COR-L47 (cell line): Measurements from ENCODE around the gene PLCL2.

Experiments
- DNase-seq: peaks from one replicate; lab custom pipeline; 2025; lab: John Stamatoyannopoulos, UW

The PLCL2 gene

GRCh38 chr3:17011728-17012338, 127.1 kb downstream of the PLCL2 start:
- DNase-seq: no peak

GRCh38 chr3:17013050-17013449, 128.3 kb downstream of the PLCL2 start:
- no peak for DNase-seq

DNA sequence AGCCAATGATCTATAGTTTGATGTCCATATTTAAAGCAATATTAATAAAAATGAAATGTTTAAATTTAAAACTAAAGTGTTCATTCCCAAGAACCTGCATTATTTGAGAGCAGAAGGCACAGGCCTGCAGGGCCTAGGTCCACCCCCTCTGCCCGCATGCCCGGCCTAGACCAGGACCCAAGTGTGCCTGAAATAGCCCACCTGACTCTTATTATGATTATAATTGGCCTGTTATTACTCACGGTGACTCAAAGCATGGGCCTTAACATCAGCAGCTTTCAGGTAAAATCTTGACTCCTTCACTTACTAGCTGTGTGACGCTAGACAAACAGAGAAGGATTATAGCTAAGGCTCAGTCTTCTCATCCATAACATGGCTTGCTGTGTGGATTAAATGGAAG, 128.8 kb downstream of the PLCL2 start:
- DNase-seq: no peak

- no peak for DNase-seq
These were observed 129.5 kb downstream of the PLCL2 start for GRCh38 chr3:17014284-17014683.

- no peak for DNase-seq
These were observed 130.0 kb downstream of the PLCL2 start for GRCh38 chr3:17014709-17015108.

GRCh38 chr3:17021614-17022013, 136.9 kb downstream of the PLCL2 start:
- no peak for DNase-seq

DNA sequence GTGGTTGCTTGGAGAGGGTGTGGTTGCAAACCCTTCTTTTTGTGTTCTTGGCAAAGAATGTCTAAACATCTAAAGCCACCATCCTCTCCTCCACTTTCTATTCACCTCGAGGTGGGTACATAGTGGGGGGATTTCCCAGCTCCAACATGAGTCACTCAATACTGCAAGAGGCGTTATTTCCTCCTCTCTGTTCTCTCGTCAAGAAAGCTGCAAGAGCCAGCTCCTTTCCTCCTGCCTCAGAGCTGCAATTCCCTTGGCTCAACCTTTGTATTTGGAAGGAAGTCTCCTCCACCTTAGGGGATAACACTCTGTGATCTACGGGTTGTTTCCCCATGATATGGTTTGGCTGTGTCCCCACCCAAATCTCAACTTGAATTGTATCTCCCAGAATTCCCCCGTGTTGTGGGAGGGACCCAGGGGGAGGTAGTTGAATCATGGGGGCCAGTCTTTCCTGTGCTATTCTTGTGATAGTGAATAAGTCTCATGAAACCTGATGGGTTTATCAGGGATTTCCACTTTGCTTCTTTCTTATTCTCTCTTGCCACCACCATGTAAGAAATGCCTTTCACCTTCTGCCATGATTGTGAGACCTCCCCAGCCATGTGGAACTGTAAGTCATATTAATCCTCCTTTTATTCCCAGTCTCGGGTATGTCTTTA, 138.4 kb downstream of the PLCL2 start:
- no peak for DNase-seq

DNA sequence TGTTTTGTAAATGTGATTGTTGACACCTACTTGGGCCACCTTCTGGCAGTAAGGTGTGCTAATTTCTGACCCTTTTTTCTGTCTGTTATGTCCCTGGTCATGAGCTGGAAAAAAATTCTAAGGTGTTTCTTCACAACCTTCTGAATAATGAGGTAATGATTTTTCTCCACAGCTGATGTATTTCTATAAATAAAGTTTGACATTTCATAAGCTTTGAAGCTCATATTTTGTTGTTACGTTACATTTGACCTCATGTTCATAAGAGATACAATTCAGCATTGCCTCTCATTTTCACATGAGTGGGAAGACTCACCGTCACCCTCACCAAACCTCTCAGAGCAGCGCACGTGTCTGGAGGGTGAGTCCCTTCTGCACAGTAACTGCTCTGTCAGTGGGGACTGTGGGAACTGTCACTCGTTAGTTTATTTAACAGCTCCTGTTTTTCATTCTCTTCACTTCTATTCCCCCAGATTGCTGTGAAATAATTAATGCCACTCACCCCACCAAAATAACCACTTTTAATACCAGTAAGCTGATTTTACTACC, 140.9 kb downstream of the PLCL2 start:
- DNase-seq: no peak

DNA sequence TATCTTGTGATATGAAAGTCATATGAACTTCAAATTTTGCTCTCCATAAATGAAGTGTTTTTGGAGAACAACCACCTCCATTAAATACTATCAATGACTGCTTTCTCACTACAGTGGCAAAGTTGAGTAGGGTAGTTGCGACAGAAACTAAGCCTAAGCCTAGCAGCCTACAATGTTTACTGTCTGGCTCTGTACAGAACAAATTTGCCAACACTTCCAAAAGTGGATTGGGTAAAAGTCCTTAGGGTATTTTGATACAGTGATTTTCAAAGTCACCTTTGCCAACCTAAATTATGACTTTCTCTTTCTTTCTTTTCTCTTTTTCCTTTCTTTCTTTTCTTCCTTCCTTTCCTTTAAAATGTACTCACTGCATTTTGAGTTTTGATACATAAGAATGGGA, 142.6 kb downstream of the PLCL2 start:
- no peak for DNase-seq

DNA sequence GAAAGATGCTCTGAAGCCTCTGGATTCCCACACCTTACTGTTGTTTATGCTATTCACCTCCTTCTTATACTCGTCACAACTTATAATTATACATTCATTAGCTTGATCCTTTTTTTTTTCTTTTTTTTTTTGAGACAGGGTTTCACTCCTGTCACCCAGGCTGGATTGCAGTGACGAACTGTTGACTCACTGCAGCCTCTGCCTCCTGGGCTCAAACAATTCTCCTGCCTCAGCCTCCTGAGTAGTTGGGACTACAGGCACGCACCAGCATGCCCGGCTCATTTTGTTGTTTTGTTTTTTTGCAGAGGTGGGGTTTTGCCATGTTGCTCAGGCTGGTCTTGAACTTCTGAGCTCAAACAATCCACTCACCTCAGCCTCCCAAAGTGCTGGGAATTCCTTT, 143.6 kb downstream of the PLCL2 start:
- no peak for DNase-seq

- no peak for DNase-seq
These were observed 145.7 kb downstream of the PLCL2 start for GRCh38 chr3:17030438-17030837.

GRCh38 chr3:17030956-17031652, 146.3 kb downstream of the PLCL2 start:
- DNase-seq: no peak

DNA sequence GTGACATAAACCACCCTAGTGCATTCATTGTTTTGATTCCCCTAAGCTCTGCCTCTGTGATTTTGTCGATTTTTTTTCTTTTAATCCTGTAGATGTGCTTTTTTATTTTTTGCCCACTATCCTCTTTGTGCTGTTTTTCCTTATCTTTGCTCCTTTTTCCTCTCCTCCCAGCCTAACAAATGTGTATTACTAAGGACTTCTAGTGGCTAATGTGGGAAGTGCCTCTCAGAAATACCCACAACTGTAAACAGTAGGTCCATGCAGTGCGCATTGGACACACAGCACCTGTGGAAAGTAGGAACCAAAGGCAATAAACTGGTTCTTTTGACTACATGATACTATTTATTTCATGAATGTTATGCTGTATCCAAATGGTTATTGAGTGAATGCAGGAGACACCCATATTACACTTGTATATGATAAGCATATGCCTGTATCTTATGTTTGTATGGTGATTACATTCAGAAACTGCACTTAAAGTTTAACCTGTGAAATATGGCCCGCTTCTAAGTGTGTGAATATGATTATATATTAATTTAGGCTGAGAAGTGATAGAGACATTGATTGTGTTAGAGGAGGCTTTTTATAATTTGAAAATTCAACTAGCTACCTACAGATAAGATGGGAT, 147.8 kb downstream of the PLCL2 start:
- no peak for DNase-seq

DNA sequence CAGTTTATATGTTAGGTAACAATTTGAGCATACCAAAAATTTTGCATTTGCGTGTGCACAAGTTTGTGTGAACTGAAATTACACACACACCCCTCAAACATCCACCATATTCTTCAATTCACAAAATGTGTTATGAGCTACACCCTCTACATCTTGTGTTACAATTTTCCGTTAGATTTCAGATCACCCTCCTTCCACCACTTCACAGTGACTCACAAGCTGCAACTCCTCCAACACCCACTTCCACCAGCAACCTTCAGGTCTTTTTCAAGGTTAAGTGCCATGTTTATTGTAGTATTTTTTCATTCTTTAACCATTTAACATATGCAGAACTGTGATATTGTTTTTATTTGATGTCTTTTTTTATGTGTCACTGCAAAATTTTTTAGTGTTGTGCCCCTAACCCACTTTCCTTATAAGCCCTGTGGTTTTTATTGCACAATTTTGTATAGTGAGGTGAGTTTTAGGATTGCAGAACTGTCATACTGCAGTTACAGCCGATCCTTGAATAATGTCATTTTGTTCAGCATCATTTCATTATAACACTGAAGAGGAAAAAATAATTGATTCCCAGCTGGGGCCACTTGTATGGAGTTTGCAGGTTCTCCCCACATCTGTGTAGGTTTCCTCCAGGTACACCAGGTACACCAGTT, 148.9 kb downstream of the PLCL2 start:
- no peak for DNase-seq

DNA sequence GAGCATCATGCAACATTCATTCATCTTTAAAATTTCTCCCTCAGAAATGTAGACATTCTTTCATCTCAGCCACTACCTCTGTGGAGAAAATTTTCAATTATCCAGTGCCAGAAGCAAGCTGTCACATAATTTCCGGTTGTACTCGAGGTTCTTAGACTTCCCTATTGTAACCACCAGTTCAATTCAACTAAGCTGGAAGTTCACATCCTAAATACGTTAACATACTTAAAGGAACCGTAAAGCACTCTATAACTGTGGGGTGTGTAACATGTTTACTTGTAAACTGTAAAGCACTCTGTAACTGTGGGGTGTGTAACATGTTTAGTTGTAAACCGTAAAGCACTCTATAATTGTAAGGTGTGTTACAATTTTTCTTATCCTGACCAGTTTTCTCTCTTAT, 150.3 kb downstream of the PLCL2 start:
- DNase-seq: no peak

- no peak for DNase-seq
These were observed 151.2 kb downstream of the PLCL2 start for GRCh38 chr3:17035966-17036365.

- DNase-seq: no peak
These were observed 153.4 kb downstream of the PLCL2 start for GRCh38 chr3:17038141-17038540.

DNA sequence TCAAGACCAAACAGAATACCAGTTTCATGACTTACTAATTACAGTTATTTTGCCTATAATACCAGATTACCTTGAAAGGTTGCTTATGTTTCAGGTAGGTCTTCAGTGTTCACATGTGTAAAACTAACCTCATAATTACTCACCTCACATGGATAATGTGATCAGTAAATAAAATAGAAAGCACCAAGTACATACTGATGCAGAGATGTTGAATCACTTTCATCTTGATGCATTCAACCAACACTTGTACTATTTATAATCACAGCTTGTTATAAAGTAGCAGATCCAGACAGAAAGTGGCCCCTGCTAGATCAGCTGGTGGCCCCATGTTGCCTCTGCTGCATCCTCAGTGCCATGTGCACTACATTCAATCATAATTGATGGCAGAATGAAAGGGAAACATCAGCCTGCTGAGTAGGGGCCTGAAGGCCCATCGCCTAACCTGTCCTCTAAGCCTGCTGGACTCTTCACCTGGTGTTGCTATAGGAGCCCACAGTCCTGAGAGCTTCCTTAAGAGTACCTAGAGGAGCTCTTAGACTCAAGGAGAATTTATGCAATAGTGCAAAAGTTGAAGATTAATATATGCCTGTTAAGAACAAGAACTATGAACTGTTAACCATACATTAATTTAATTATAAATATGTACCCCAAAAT, 154.3 kb downstream of the PLCL2 start:
- no peak for DNase-seq

GRCh38 chr3:17039594-17039993, 154.8 kb downstream of the PLCL2 start:
- no peak for DNase-seq

GRCh38 chr3:17040322-17040989, 155.7 kb downstream of the PLCL2 start:
- DNase-seq: no peak

DNA sequence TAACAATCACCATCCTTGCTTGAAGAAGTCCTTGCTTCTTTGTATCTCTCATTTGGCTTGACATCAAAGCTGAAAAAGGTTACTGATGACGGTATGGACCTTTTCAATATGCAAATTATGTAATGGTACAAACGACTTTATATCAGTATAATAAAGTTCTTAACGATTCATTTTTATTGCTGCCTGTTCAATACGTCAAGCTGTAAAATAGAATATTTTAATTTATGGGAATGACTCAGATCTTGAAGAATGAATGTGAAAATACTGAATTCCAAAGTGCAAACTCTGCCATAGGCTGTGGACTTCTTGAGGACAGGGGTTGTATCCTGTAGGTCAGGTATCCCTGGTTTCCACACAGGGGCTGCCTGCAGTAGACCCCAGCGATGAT, 156.2 kb downstream of the PLCL2 start:
- no peak for DNase-seq
